NK-92 (cell line): ENCODE data around the gene COX6A1.
A peak's percentile ranks its signal among the peaks of the same experiment; 100 is the strongest.
"Not testable (repeated sequence)": the region's sequence is repeated elsewhere in the genome, so short reads cannot be mapped to it uniquely, and the experiment has no call there.

Experiments used
- DNase-seq: peaks from one replicate; lab custom pipeline; 2025; ENCODE audit not compliant: unreplicated experiment; lab: John Stamatoyannopoulos, UW

Gene COX6A1

GRCh38 chr12:120425797-120426196, 12.1 kb upstream of the COX6A1 start:
- DNase-seq, result no peak

DNA sequence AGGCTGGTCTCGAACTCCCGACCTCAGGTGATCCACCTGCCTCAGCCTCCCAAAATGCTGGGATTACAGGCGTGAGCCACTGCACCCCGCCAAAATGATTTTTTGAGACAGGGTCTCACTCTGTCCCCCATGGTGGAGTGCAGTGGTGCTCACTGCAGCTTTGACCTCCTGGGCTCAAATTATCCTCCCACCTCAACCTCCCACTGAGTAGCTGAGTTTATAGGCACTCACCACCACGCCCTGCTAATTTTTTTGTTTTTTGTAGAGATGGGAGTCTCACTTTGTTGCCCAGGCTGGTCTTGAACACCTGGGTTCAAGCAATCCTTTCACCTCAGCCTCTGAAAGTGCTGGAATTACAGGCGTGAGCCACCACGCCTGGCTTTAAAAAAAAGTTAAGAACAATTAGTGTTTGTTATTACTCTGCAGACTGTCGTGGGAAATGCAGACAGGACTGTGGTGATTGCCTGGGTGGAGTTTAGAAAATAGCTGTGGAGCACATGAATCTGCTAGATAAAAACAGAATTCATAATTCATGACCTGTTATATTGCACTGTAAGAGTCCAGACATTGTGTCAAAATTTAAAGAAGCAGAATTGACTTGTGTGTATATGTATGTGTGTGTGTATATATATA, 9.2 kb upstream of the COX6A1 start:
- DNase-seq, result no peak

DNA sequence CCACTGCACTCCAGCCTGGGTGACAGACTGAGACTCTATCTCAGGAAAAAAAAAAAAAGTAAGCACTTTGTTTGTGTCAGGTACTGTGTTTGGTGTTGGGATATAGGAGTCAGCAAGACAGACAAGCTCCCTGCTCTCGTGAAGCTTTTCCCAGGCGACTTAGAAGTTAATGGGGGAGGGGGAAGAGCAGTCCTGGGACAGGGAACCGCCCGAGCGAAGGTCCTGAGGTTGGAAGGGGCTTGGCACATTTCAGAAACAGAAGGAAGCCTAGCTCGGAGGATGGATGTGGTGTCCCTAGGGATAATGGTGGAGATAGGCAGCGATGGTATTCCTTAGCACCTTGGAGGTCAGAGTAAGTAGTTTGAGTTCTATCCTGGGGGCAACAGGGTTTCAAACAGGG, 8.5 kb upstream of the COX6A1 start:
- DNase-seq, result no peak

- no peak for DNase-seq
These were observed 5.0 kb upstream of the COX6A1 start for GRCh38 chr12:120432772-120433525.

DNA sequence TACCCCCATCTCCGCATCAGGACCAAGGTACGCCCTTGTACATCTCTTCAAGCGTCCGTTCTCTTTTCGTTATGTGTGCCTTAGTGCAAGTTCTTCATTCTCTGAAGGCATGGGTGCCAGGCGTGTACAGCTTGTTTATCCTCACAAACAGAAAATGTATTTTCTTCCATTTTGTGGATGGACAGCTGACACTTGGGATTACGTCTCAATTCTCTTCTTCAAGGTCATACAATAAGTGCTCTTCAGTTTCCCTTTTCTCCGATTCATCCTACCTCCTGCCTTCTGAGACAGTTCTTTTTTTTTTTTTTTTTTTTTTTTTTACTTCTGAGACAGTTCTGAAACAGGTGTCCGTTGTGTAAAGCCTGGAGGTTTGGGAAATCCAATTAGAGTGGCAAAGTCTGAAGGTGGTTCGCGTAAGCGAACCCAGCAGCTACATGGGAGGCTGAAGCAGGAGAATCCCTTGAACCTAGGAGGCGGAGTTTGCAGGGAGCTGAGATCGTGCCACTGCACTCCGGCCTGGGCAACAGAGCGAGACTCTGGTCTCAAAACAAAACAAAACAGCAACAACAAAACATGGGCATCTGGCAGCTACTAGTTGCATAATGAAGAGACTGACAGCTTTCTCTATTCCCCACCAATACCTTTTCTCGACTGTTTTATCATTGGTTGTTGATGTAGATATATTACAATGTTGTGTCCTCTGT, 734 bp downstream of the COX6A1 start:
- no peak for DNase-seq

DNA sequence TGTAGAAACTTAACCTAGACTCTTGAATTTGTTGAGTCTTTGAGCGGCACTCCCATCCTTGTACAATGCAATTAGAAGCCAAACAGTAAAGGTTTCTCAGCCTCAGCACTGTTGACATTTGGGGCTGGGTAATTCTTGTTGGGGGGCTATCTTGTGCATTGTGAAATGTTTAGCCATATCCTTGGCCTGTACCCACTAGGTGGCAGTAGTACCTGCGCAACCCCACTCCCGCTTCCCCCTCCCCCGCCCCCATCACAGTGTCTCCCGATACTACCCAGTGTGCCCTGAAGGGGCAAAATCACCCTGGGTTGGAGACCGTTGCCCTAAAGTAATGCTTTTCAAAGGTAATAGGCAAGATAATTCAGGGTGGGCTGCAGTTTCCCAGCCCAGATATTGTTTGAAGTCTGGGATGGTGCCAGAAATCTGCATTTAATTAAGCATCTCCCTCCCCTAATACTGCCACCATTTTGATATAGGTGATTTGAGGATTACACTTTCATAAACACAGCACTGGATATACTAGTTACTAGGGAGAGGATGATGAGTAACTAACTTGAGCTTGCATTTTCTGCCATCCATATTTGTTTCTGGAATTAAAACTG, 1.8 kb downstream of the COX6A1 start:
- DNase-seq, result peak; percentile 26

DNA sequence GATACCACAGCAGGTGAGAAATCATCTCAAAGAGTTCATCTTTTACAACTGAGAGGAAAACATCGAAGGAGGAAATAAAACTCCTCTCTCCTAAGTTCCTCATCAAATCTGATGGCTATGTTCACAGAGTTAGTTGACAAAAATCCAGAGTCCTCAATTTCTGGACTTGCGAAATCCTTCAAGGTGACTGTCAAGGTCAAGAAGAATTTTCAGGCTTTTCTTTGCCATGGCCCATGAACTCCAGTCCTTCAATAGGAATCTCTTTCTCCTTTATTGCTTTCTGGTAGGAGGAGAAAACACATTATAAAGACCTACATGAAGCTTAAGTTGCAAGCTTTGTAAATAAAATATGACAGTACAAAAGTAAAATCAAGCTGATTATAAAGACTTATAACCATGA, 6.8 kb downstream of the COX6A1 start:
- no peak for DNase-seq

DNA sequence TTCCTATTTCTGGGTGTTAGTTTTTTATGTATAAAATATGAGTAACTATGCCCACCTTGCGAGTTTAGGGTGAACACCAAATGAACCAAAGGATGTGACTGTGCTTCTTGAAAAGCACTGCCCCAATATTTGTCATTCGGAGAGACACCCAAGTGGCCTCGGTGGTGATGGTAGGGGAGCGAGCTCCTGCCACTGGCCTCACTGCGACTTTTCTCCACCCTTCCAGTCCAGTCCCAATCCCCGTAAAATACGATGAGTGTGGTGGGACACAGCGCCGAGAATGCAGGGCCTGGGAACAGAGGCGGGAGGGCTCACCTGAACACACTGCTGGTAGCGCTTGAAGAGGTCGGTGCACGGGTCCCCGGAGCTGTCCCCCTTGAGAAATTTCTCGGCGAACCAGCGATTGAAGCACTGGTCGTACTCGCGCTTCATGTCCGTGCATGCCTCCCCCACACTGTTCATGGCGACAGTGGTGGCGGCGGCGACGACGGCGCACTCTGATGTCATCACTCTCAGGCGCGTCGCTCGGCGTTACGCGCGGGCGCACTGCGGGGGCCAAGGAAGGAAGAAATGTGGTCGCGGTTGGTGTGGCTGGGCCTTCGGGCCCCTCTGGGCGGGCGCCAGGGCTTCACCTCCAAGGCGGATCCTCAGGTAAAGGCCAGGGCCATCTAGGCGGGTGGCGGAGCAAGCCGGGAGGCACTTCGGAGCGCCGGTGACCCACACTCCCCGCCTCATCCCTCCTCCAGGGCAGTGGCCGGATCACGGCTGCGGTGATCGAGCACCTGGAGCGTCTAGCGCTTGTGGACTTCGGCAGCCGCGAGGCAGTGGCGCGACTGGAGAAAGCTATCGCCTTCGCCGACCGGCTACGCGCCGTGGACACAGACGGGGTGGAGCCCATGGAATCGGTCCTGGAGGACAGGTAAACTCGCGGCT, 8.3 kb downstream of the COX6A1 start, which contains the start of the genes GATC and TRIAP1:
GATC (plus strand) TSS at position 534 of the 933 bp plus-strand sequence; CDS start at position 571, 37 bp downstream.
TRIAP1 (minus strand) TSS at position 474 of the 933 bp plus-strand sequence; CDS start at position 462, 12 bp downstream.
- peak; percentile 61 for DNase-seq

GRCh38 chr12:120446844-120447178, 8.9 kb downstream of the COX6A1 start:
- DNase-seq, result not testable (repeated sequence)

- no peak for DNase-seq
These were observed 10.1 kb downstream of the COX6A1 start for GRCh38 chr12:120447992-120448391.

DNA sequence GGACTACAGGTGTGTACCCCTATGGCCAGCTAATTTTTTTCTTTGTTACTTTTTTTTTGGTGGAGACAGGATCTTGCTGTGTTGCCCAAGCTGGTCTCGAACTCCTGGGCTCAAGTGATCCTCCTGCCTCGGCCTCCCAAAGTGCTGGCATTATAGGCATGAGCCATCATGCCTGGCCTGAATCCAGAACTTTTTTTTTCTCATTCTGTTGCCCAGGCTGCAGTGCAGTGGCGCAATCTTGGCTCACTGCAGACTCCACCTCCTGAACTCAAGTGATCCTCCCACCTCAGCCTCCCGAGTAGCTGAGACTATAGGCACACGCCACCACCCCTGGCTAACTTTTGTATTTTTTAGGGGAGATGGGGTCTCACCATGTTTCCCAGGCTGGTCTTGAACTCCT, 14.6 kb downstream of the COX6A1 start:
- DNase-seq, result not testable (repeated sequence)

DNA sequence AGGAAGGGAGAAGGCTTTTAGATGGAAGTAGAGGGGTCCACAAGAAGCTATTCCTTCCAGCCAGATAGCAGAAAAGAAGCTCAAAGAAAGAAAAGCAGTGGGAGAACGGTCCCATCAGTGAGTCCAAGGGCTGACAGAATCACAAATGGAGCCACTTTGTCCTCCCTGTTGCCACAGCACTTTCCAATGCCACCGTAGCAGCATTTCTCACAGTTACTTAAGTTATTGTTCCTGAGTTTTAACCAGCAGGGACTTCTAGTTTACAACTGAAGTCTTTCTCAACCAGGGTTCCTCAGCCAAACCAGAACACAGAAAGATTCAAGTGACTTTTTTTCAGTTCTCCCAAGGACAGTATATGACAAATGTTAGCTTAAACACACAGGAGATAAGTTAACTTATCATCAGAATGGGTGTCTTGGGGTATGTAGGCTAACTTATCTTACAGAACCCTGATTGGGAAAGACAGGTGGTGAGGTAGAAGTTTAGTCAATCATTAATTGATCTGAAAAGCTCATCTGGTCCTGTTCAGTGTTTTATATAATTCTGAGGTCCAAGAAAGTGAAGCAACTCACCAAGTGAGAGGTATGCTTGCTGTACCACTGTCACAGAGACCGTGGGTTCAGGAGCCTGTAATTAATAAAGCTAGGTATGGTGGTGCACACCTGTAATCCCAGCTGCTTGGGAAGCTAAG, 15.3 kb downstream of the COX6A1 start:
- no peak for DNase-seq

DNA sequence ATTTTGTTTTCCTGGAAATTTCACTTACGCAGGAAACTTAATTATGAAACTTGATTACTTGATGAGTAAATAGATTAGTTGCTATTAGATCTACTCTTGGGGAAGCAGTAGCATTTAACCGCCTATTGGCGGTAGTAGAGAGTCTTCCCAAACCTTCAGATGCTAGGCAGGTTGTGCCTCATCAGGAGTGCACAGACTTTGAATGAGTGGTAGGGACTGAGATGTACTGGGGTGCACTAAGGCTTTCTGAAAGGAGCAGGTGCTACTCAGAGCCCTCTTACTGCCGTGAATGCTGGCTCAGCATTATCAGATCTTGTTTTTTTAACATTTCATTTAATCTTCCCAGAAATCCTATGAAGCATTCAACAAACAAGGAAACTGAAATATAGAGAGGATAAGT, 16.1 kb downstream of the COX6A1 start:
- no peak for DNase-seq

DNA sequence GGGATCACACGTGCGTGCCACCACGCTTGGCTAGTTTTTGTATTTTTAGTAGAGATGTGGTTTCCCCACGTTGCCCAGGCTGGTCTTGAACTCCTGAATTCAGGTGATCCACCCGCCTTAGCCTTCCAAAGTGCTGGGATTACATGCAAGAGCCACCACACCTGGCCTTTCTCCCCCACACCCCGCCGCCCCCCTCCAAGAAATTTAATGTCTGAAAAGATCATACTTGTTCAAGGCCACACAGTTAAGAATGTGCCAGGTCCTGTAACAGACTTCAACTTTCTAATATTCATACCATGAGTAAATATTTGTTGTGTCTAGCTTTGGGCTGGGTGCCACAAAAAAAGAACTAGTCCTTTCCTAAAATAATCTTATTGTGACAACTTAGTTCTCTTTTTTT, 17.4 kb downstream of the COX6A1 start:
- no peak for DNase-seq

- DNase-seq, result no peak
These were observed 19.2 kb downstream of the COX6A1 start for GRCh38 chr12:120457133-120457532.

- DNase-seq, result no peak
These were observed 22.2 kb downstream of the COX6A1 start for GRCh38 chr12:120460157-120460556.

- no peak for DNase-seq
These were observed 24.3 kb downstream of the COX6A1 start for GRCh38 chr12:120462099-120462640.

DNA sequence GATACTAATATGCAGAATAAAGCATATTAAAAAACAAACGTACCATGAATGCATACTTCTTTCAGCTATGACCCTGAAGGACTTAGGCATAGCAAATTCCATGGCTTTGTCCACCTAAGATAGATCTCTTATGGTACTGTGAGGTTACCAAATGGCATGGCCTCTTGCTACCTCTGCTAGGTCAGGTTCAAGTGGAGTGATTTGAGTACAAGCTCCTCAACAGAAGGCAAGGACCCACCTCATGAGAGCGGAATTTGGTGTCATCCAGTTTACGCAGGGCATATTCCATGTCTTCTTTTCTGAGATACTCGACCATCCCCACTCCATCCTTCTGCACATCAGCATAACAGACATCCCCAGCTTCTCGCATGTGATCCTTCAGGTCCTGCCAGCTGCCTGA, 25.8 kb downstream of the COX6A1 start:
- DNase-seq, result no peak

- no peak for DNase-seq
These were observed 27.8 kb downstream of the COX6A1 start for GRCh38 chr12:120465756-120466155.
